DND-41 (cell line): ENCODE data around the gene ISG20L2.

Source experiments
- ATAC-seq: fragments of 200-7000 bp; cut with Tn5 transposase; 3 replicates; pipeline ENCODE4 v1.9.1; 2021; ENCODE audit warnings: low read depth; ENCODE audit not compliant: insufficient read depth
- DNase-seq: peaks from one replicate; pipeline ENCODE4 v3.0.0-alpha.2; 2020
- H2AFZ ChIP-seq: 2 replicates; pipeline ENCODE4 v1.6.0; 2012; ENCODE audit warnings: low read depth, low read length
- H3K27ac ChIP-seq: 2 replicates; pipeline ENCODE4 v1.5.1; 2012; ENCODE audit warnings: low read length, inconsistent platforms
- H3K27me3 ChIP-seq: fragments of 200-600 bp; sonication (generic); 2 replicates; pipeline ENCODE4 v1.6.0; 2012; ENCODE audit warnings: low read length, mild to moderate bottlenecking, inconsistent platforms; ENCODE audit not compliant: insufficient read depth, poor library complexity
- H3K36me3 ChIP-seq: 2 replicates; pipeline ENCODE4 v1.5.1; 2012; ENCODE audit warnings: low read length, inconsistent platforms; ENCODE audit not compliant: insufficient read depth
- H3K4me1 ChIP-seq: 2 replicates; pipeline ENCODE4 v1.5.1; 2012; ENCODE audit warnings: mild to moderate bottlenecking, low read length; ENCODE audit not compliant: insufficient read depth
- H3K4me2 ChIP-seq: 2 replicates; pipeline ENCODE4 v1.6.0; 2012; ENCODE audit warnings: mild to moderate bottlenecking, moderate library complexity, low read length, inconsistent platforms; ENCODE audit not compliant: insufficient read depth
- H3K4me3 ChIP-seq, 2 experiments: fragments of 200-600 bp in 1 of 2; shearing (Covaris generic) in 1 of 2; 2 replicates each; pipeline ENCODE4 v1.5.1; 2012 to 2016; ENCODE audit warnings: inconsistent platforms in 2 of 2, low read length in 2 of 2, mild to moderate bottlenecking in 2 of 2, low read depth in 1 of 2, moderate library complexity in 1 of 2
- H3K79me2 ChIP-seq: 2 replicates; pipeline ENCODE4 v1.6.0; 2012; ENCODE audit warnings: low read length, inconsistent platforms; ENCODE audit not compliant: insufficient read depth
- H3K9ac ChIP-seq: 2 replicates; pipeline ENCODE4 v1.6.0; 2012; ENCODE audit warnings: low read depth, mild to moderate bottlenecking, inconsistent platforms, low read length, moderate library complexity
- H3K9me3 ChIP-seq: 2 replicates; pipeline ENCODE4 v1.5.1; 2012; ENCODE audit warnings: low read length, moderate library complexity, mild to moderate bottlenecking, inconsistent platforms; ENCODE audit not compliant: insufficient read depth, severe bottlenecking
- H4K20me1 ChIP-seq: 2 replicates; pipeline ENCODE4 v1.6.0; 2012; ENCODE audit warnings: low read length; ENCODE audit not compliant: insufficient read depth
- EZH2 ChIP-seq: IDR thresholded peaks from 3 replicates; pipeline ENCODE4 v1.6.1; 2012; ENCODE audit warnings: borderline replicate concordance, low read depth, mild to moderate bottlenecking, moderate library complexity, low read length, inconsistent platforms; ENCODE audit not compliant: severe bottlenecking
- TF ChIP-seq, protein P1 (sequence below): IDR thresholded peaks from 2 replicates; pipeline ENCODE4 v1.5.1; 2012; ENCODE audit warnings: borderline replicate concordance, low read length, moderate library complexity, mild to moderate bottlenecking; ENCODE audit not compliant: poor library complexity, severe bottlenecking; ENCODE audit errors: extremely low read depth

ISG20L2 gene

DNA sequence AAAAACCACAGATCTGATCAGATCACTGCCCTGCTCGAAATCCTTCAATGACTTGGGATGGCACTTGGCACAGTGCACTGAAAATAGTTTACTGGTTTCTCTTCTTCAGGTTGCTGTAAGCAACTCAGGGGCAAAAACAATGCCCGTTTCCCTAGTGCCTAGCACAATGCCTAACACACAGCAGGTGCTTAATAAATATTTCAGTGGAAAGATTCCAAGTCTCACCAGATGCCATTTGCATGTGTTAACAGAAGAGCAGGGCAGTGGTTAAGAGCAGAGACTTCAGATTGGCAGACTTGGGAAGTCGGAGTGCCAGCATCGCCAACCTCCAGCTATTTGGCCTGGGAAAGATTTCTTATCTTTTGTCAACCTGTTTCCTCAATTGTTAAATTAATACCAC, 11.2 kb downstream of the ISG20L2 start:
- Histone ChIP-seq H3K36me3 (peaks cover 19% of the 10 kb centered on the region), H2AFZ (no peak overlapping the region), H3K9ac (no peak overlapping the region), H3K4me3 (no peak overlapping the region), H3K4me1 (no peaks in the 10 kb centered on the region), H4K20me1 (peaks cover 9% of the 10 kb centered on the region; the same call in 1 of the 2 replicates), H3K79me2 (peaks cover 3% of the 10 kb centered on the region; the same call in 1 of the 2 replicates), H3K4me2 (no peak overlapping the region), H3K27me3 (no peaks in the 10 kb centered on the region), H3K9me3 (no peaks in the 10 kb centered on the region), H3K27ac (no peak overlapping the region)
- ATAC-seq (no peak), DNase-seq (no peak)
- TF ChIP-seq, protein P1, sequence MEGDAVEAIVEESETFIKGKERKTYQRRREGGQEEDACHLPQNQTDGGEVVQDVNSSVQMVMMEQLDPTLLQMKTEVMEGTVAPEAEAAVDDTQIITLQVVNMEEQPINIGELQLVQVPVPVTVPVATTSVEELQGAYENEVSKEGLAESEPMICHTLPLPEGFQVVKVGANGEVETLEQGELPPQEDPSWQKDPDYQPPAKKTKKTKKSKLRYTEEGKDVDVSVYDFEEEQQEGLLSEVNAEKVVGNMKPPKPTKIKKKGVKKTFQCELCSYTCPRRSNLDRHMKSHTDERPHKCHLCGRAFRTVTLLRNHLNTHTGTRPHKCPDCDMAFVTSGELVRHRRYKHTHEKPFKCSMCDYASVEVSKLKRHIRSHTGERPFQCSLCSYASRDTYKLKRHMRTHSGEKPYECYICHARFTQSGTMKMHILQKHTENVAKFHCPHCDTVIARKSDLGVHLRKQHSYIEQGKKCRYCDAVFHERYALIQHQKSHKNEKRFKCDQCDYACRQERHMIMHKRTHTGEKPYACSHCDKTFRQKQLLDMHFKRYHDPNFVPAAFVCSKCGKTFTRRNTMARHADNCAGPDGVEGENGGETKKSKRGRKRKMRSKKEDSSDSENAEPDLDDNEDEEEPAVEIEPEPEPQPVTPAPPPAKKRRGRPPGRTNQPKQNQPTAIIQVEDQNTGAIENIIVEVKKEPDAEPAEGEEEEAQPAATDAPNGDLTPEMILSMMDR: no peak
- TF ChIP-seq EZH2: no peak

DNA sequence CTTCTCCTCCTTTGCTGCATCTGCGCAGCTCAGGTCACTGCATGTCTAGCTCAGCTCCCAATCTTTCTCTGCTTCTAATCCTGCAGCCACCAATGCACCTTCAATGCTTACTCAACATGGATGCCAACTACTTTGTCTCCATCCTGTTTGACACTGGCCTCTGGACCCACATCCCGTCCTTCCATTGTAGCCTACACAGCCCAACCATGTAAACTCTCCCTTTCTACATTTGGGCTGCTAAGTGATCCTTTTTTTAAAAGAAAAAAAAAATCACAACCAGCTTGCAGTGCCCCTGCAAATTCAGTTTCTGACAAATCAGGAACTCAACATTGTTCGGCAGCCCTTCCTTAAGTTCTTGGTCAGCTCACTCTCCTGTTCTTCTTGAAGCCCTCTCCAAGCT, 13.7 kb downstream of the ISG20L2 start:
- H3K27me3 ChIP-seq: no peaks in the 10 kb centered on the region
- peaks cover 4% of the 10 kb centered on the region; the same call in 1 of the 2 replicates for H3K36me3 ChIP-seq
- no peak overlapping the region for H3K4me2 ChIP-seq
- H3K79me2 ChIP-seq: no peaks in the 10 kb centered on the region
- DNase-seq (no peak), ATAC-seq (no peak)
- no peak overlapping the region for H2AFZ ChIP-seq
- H4K20me1 ChIP-seq: no peaks in the 10 kb centered on the region; the same call in 1 of the 2 replicates
- TF ChIP-seq EZH2: no peak
- TF ChIP-seq, protein P1: no peak
- H3K4me3 ChIP-seq: no peak overlapping the region
- H3K9ac ChIP-seq: no peak overlapping the region
- no peaks in the 10 kb centered on the region for H3K9me3 ChIP-seq
- H3K27ac ChIP-seq: no peak overlapping the region
- H3K4me1 ChIP-seq: no peaks in the 10 kb centered on the region

DNA sequence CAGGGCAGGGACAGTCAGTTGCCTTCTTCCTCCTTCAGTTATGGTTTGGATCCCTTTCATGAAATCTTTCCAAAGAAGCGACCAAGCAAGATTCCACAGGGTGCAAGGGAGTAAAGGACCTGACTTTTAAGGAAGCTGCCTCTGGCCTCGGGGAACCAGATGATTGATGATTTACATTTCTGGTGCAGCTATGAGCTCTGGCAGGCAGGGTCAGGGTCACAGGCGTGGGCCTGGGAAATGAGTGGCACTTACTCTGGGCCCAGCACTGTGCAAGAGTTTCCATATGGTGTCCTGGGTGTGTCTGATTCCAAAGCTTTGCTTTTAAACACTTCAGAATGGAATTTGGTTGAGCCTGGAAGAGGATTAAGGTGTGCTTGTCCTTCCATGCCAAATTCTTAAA, 15.9 kb downstream of the ISG20L2 start:
- Histone ChIP-seq H4K20me1 (peaks cover 5% of the 10 kb centered on the region; the same call in 1 of the 2 replicates), H3K4me1 (no peaks in the 10 kb centered on the region), H3K36me3 (peaks cover 4% of the 10 kb centered on the region; the same call in 1 of the 2 replicates), H3K27me3 (no peaks in the 10 kb centered on the region), H3K9ac (no peak overlapping the region), H3K4me2 (no peak overlapping the region), H2AFZ (no peak overlapping the region), H3K4me3 (no peak overlapping the region), H3K9me3 (no peaks in the 10 kb centered on the region), H3K79me2 (no peaks in the 10 kb centered on the region), H3K27ac (no peak overlapping the region)
- no peak for DNase-seq
- TF ChIP-seq EZH2: no peak
- TF ChIP-seq, protein P1: no peak
- ATAC-seq: no peak
